Measurements from ENCODE around the gene FFAR1.

Gene FFAR1

GRCh38 chr19:35395382-35396199 is 47.9 kb downstream of the FFAR1 start:
- no peak for DNase-seq

GRCh38 chr19:35396240-35396885 is 48.7 kb downstream of the FFAR1 start:
- DNase-seq, result no peak

GRCh38 chr19:35397064-35397463 is 49.4 kb downstream of the FFAR1 start:
- DNase-seq, result no peak

All from activated CD4-positive, CD25-positive, alpha-beta regulatory T cell treated with anti-CD3 and anti-CD28 coated beads, Interleukin-2, amount 50 U/mL, for 72 hours (primary cell).